AG09319 (cell line): ENCODE results near the gene HCN3.
"Not testable (repeated sequence)": the region's sequence is repeated elsewhere in the genome, so short reads cannot be mapped to it uniquely, and the experiment has no call there.

Source experiments
- DNase-seq: peaks from one replicate; pipeline ENCODE4 v3.0.0-alpha.2; 2010; ENCODE audit warnings: low read depth; ENCODE audit errors: extremely low read depth
- TF ChIP-seq, protein P1 (sequence below): IDR thresholded peaks from 2 replicates; pipeline ENCODE4 v1.5.1; 2011; ENCODE audit warnings: low read depth, mild to moderate bottlenecking, inconsistent platforms, low read length, moderate library complexity

HCN3 gene

DNA sequence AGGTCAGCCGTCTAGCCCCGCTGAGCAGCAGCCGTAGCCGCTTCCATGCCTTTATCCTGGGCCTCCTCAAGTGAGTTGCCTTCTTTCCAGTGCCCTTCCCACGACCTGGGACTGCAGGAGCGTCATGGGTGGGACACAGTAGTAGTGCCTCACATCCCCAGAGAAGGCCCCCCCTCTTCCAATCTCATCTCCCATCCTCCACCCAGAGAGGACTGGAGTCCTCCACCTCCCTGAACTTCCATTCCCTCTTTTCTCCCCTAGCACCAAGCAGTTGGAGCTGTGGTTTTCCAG, 48.3 kb downstream of the HCN3 start:
- DNase-seq = no peak
- TF ChIP-seq, protein P1, sequence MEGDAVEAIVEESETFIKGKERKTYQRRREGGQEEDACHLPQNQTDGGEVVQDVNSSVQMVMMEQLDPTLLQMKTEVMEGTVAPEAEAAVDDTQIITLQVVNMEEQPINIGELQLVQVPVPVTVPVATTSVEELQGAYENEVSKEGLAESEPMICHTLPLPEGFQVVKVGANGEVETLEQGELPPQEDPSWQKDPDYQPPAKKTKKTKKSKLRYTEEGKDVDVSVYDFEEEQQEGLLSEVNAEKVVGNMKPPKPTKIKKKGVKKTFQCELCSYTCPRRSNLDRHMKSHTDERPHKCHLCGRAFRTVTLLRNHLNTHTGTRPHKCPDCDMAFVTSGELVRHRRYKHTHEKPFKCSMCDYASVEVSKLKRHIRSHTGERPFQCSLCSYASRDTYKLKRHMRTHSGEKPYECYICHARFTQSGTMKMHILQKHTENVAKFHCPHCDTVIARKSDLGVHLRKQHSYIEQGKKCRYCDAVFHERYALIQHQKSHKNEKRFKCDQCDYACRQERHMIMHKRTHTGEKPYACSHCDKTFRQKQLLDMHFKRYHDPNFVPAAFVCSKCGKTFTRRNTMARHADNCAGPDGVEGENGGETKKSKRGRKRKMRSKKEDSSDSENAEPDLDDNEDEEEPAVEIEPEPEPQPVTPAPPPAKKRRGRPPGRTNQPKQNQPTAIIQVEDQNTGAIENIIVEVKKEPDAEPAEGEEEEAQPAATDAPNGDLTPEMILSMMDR = no peak

DNA sequence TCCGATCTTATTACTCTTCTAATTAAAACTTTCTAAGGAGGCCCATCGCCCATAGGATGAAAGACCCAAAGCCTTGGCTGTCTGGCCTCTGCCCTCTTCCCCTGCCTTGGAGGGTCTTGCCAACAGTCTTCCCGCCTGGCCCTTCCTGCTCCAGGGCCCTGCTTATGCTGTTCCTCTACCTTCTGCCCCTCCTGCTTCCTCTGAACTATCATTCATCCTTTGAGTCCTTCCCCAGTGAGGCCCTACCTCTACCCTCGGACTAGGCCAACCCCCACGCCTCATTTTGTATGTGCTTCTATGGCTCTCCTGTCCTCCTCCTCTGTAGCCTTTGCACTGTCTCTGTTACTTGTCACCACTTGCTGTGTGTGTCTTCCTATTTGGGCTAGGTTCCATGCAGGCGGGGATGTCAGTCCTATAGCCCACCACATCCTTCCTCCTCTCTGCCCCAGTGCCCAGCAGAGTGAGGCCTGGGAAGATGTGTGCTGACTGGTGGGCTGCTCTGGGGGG, 48.8 kb downstream of the HCN3 start:
- DNase-seq = no peak
- TF ChIP-seq, protein P1 = no peak

DNA sequence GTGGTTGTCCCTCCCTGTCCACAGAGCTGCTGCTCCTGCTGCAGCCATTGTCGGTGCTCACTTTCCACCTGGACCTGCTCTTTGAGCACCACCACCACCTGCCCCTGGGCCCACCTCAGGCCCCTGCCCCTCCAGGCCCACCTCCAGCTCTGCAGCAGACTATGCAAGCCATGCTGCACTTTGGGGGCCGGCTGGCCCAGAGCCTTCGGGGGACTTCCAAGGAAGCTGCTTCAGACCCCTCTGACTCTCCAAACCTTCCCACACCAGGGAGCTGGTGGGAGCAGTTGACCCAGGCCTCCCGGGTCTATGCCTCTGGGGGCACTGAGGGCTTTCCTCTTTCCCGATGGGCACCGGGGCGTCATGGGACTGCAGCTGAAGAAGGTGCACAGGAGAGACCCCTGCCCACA, 49.4 kb downstream of the HCN3 start:
- no peak for DNase-seq
- TF ChIP-seq, protein P1 = no peak

DNA sequence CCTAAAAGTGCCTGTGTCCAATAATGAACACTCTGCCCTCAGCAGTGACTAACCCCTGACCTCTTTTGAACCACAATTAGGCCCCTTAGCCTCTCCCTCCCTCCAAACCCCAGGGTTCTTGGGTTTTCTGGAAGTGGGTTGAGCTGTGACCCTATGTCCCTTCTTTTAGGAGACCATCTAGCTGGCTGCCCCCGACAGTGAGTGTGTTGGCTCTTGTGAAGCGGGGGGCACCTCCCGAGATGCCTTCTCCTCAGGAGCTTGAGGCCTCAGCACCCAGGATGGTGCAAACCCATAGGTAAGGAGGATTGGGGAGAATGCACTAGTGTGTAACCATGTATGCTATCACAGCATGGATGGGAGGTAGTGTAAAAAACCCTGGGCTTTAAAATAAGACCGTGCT, 50.7 kb downstream of the HCN3 start:
- DNase-seq = no peak
- TF ChIP-seq, protein P1 = no peak

DNA sequence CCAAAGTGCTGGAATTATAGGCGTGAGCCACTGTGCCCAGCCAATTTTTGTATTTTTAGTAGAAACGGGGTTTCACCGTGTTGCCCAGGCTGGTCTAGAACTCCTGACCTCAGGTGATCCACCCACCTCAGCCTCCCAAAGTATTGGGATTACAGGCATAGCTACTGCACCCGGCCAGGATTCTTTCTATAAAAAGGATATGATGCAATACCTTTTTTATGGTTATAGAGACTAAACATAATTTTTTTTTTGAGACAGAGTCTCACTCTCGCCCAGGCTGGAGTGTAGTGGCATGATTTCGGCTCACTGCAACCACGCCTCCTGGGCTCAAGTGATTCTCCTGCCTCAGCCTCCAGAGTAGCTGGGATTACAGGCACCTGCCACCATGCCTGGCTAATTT, 51.6 kb downstream of the HCN3 start:
- DNase-seq = not testable (repeated sequence)

DNA sequence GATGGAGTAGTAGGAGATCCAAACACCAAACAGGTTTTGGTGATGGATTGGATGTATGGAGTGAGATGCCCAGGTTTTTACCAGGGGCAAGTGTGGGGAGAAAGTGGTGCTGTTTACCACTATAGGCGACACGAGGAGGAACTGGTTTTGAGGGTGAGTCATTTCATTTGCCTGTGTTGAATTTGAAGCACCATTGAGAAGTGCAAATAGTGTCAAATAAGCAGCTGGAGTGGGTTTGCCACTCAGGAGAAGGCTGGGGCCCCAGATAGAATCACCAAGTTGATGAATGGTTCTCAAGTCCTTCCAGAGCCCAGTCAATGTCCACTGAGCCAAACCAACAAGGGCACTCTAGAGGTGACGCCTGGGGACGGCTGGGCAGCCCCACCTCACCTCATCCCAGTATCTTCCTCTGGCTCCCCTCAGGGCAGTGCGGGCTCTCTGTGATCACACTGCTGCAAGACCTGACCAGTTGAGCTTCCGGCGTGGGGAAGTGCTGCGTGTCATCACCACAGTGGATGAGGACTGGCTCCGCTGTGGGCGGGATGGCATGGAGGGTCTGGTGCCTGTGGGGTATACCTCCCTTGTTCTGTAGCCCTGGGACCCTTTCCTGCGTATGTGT, 52.8 kb downstream of the HCN3 start:
- TF ChIP-seq, protein P1 = no peak

DNA sequence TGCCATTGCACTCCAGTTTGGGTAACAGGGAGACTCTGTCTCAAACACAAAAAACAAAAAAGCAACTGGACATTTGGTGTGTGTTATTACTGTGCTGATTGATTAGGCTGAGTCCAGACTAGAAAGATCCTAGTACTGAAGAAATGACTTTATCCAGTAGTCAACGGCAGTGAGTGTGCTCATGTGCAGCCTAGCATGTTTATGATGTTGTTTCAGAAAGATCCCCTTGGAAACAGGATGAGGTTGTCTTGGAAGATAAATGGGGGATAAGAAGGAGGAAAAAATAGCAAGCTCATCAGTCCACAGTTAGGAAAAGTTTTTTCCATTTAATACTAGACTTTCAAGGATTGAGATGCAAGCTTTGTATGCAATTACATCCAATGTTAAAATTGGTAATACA, 57.7 kb downstream of the HCN3 start:
- TF ChIP-seq, protein P1 = no peak

More for the DNA sequence above, 52.8 kb downstream of the HCN3 start:
- DNase-seq = no peak

More for the DNA sequence above, 57.7 kb downstream of the HCN3 start:
- DNase-seq = no peak
